Measurements from ENCODE around the gene TRIM33.

TRIM33 gene

DNA sequence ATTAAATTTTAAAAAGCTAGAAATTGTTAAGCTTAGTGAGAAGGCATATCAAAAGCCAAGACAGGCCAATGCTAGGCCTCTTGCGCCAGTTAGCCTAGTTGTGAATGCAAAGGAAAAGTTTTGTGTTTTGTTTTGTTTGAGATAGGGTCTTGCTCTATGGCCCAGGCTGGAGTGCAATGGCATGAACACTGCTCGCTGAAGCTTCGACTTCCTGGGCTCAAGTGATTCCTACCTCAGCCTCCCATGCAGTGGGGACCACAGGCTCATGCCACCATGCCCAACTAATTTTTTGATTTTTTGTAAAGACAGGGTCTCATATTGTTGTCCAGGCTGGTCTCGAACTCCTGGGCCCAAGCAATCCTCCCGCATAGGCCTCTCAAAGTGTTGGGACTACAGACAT is 40.3 kb downstream of the TRIM33 start:
- H3K27ac ChIP-seq (ENCODE audit: low read depth in 2 of 2, low read length in 2 of 2) = no peak overlapping the region
- no peaks in the 10 kb centered on the region for H3K36me3 ChIP-seq (ENCODE audit: control insufficient read depth in 2 of 2, insufficient read depth in 2 of 2, low read length in 2 of 2)
- H3K9me3 ChIP-seq (ENCODE audit: control insufficient read depth in 2 of 2, low read length in 2 of 2) = no peaks in the 10 kb centered on the region
- H3K4me3 ChIP-seq (ENCODE audit: low read length in 2 of 2) = no peak overlapping the region
- H3K9ac ChIP-seq (ENCODE audit: low read depth in 1 of 2, low read length in 2 of 2) = no peak overlapping the region
- H3K27me3 ChIP-seq (ENCODE audit: control insufficient read depth in 2 of 2, insufficient read depth in 2 of 2, low read length in 2 of 2) = no peaks in the 10 kb centered on the region
- H3K4me1 ChIP-seq (ENCODE audit: control insufficient read depth in 2 of 2, insufficient read depth in 2 of 2, low read length in 2 of 2) = peaks cover 0 to 3% of the 10 kb centered on the region in 2 donors

DNA sequence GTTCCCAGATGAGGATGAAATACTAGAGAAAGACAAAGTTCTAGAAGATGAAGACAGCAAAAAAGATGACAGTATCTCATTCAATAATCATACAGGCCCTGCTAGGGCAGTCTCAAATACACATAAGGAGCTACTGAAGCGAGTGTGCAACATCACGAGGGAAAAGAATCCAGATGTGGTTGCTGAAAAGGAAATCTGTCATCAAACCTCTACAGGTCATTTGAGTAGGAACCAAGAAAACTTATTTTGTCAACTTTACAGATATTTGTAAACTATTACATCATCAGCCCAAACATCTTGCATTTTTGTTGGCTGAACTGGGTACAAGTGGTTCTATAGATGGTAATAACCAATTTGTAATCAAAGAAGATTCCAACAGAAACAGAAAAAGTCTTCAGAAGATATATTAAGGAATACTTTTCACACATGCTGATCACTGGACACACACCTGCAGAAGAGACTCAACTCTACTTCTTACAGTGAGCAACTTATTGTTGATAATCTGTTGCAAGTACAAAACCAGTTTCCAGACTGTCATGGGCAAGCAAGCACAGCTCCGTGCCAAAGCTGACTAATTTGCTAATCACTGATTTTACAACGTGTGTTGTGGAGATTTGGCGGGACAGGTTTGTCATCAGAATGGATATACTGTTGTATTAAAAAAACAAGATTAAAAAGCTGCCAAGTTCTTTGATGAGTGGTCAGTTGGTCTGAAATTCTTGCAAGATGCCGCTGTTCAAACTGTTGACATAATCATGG is 42.1 kb downstream of the TRIM33 start:
- Histone ChIP-seq H3K4me3 (ENCODE audit: low read length in 2 of 2) (no peak overlapping the region), H3K4me1 (ENCODE audit: control insufficient read depth in 2 of 2, insufficient read depth in 2 of 2, low read length in 2 of 2) (peaks cover 0 to 3% of the 10 kb centered on the region in 2 donors), H3K36me3 (ENCODE audit: control insufficient read depth in 2 of 2, insufficient read depth in 2 of 2, low read length in 2 of 2) (no peaks in the 10 kb centered on the region), H3K27ac (ENCODE audit: low read depth in 2 of 2, low read length in 2 of 2) (no peak overlapping the region), H3K27me3 (ENCODE audit: control insufficient read depth in 2 of 2, insufficient read depth in 2 of 2, low read length in 2 of 2) (no peaks in the 10 kb centered on the region), H3K9me3 (ENCODE audit: control insufficient read depth in 2 of 2, low read length in 2 of 2) (no peaks in the 10 kb centered on the region), H3K9ac (ENCODE audit: low read depth in 1 of 2, low read length in 2 of 2) (no peak overlapping the region)

DNA sequence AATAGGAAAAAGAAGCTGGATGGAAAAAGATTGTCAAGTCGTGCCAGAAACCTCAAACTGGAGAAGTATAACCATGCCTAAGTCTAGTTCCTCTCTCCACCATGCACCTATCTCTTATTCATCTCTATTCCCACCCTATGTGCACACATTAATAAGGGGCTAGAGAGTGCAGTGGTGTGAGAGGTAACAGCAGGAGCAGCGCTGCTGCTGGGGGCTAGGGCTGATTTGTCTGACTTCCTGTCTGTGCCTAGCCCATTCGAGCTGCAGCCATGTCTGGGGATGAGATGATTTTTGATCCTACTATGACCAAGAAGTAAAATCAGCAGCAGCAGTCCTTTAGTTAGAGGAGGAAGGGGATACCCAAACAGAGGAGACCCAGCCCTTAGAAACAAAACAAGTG is 43.0 kb downstream of the TRIM33 start:
- H3K4me3 ChIP-seq (ENCODE audit: low read length in 2 of 2) = no peak overlapping the region
- no peak overlapping the region for H3K9ac ChIP-seq (ENCODE audit: low read depth in 1 of 2, low read length in 2 of 2)
- peaks cover 0 to 3% of the 10 kb centered on the region in 2 donors for H3K4me1 ChIP-seq (ENCODE audit: control insufficient read depth in 2 of 2, insufficient read depth in 2 of 2, low read length in 2 of 2)
- no peaks in the 10 kb centered on the region for H3K36me3 ChIP-seq (ENCODE audit: control insufficient read depth in 2 of 2, insufficient read depth in 2 of 2, low read length in 2 of 2)
- no peaks in the 10 kb centered on the region for H3K9me3 ChIP-seq (ENCODE audit: control insufficient read depth in 2 of 2, low read length in 2 of 2)
- H3K27me3 ChIP-seq (ENCODE audit: control insufficient read depth in 2 of 2, insufficient read depth in 2 of 2, low read length in 2 of 2) = no peaks in the 10 kb centered on the region
- no peak overlapping the region for H3K27ac ChIP-seq (ENCODE audit: low read depth in 2 of 2, low read length in 2 of 2)

DNA sequence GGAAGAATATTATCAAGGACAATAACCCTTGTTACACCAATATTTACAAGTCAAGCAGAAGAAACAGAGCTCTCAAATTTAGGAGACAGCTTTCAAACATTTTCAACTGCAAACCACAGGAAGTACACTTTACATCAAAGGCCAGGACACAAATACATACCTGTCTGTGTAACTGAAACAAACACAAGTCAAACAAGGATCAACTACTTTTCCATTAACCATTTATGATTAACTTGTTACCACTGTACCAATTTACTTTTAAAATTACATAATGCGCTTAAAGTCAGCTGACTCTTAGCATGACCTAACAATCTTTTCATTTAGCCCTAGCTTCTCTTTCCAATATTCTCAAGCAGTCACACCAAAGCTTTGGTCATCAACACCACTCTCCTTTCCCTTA is 43.5 kb downstream of the TRIM33 start:
- Histone ChIP-seq H3K36me3 (ENCODE audit: control insufficient read depth in 2 of 2, insufficient read depth in 2 of 2, low read length in 2 of 2) (no peaks in the 10 kb centered on the region), H3K4me1 (ENCODE audit: control insufficient read depth in 2 of 2, insufficient read depth in 2 of 2, low read length in 2 of 2) (peaks cover 0 to 3% of the 10 kb centered on the region in 2 donors), H3K9ac (ENCODE audit: low read depth in 1 of 2, low read length in 2 of 2) (no peak overlapping the region), H3K27ac (ENCODE audit: low read depth in 2 of 2, low read length in 2 of 2) (no peak overlapping the region), H3K9me3 (ENCODE audit: control insufficient read depth in 2 of 2, low read length in 2 of 2) (no peaks in the 10 kb centered on the region), H3K4me3 (ENCODE audit: low read length in 2 of 2) (no peak overlapping the region), H3K27me3 (ENCODE audit: control insufficient read depth in 2 of 2, insufficient read depth in 2 of 2, low read length in 2 of 2) (no peaks in the 10 kb centered on the region)

DNA sequence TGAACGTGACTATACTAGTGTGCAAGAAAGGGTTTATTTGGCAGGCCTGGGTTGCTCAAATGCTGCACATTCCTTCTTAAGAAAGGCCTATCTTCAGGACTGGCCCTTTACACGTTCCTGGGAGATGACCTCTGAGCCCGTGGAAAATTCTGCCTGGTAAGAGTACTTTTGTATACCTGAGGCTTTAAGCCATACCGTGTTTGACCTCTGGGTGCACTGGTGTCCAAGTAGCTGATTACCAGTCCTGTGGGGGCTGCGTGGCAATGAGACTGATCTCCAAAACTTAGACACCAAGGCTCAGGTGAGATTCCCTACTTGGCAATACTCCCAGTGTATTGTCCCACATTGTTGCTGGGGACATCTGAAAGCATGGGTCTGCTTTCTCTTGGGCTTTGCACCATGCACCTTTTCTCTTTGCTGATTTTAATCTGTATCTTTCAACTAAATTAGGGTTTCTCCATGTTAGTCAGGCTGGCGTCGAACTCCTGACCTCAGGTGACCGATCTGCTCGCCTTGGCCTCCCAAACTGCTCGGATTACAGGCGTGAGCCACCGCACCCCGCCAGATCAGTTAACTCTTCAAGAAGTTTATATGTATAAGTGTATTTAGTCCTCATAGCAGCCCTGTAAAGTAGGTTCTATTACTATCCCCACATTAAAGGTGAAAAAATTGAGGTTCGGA is 44.5 kb downstream of the TRIM33 start:
- Histone ChIP-seq H3K9me3 (ENCODE audit: control insufficient read depth in 2 of 2, low read length in 2 of 2) (no peaks in the 10 kb centered on the region), H3K9ac (ENCODE audit: low read depth in 1 of 2, low read length in 2 of 2) (no peak overlapping the region), H3K27ac (ENCODE audit: low read depth in 2 of 2, low read length in 2 of 2) (no peak overlapping the region), H3K36me3 (ENCODE audit: control insufficient read depth in 2 of 2, insufficient read depth in 2 of 2, low read length in 2 of 2) (no peaks in the 10 kb centered on the region), H3K4me1 (ENCODE audit: control insufficient read depth in 2 of 2, insufficient read depth in 2 of 2, low read length in 2 of 2) (peaks cover 0 to 3% of the 10 kb centered on the region in 2 donors), H3K27me3 (ENCODE audit: control insufficient read depth in 2 of 2, insufficient read depth in 2 of 2, low read length in 2 of 2) (no peaks in the 10 kb centered on the region), H3K4me3 (ENCODE audit: low read length in 2 of 2) (no peak overlapping the region)

DNA sequence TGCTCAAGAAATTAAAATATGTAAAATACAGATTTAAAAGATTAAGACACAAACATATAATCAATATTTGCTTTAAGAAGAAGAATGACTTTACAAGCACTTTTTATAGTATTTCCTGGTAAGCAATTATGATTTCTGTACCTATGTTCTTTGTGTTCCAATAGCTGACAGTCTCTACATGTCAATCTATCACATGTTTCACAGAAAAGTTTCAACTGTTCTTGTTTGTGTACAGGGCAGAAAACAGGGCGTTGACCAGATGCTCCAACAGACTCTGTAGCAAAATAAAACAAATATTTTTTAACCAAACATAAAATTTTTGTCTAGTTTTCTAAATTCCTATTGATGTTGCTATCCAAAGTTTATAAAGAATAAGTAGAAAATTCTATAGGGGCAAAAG is 48.0 kb downstream of the TRIM33 start:
- H3K4me3 ChIP-seq (ENCODE audit: low read length in 2 of 2) = no peak overlapping the region
- peaks cover 0 to 1% of the 10 kb centered on the region in 2 donors for H3K4me1 ChIP-seq (ENCODE audit: control insufficient read depth in 2 of 2, insufficient read depth in 2 of 2, low read length in 2 of 2)
- H3K9me3 ChIP-seq (ENCODE audit: control insufficient read depth in 2 of 2, low read length in 2 of 2) = no peaks in the 10 kb centered on the region
- H3K27ac ChIP-seq (ENCODE audit: low read depth in 2 of 2, low read length in 2 of 2) = no peak overlapping the region
- no peak overlapping the region for H3K9ac ChIP-seq (ENCODE audit: low read depth in 1 of 2, low read length in 2 of 2)
- peaks cover 0 to 3% of the 10 kb centered on the region in 2 donors for H3K36me3 ChIP-seq (ENCODE audit: control insufficient read depth in 2 of 2, insufficient read depth in 2 of 2, low read length in 2 of 2)
- H3K27me3 ChIP-seq (ENCODE audit: control insufficient read depth in 2 of 2, insufficient read depth in 2 of 2, low read length in 2 of 2) = no peaks in the 10 kb centered on the region

DNA sequence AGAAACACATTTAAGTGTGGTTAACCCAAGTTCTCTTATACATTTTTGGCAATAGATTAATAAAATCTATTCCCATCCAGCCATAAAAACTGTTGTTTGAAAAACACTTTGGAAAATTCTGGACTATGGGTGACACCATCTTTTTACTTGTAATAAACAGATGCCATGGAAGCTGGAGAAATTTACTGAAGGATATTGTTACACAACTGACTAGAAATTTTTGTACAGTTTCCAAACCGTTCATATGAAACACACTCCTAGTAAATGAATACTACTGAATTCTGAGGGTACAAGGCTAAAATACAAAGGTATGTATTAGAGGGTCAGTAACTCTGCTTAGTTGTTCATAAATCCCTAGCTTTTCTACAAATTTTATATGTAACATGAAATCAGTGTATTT is 48.7 kb downstream of the TRIM33 start:
- Histone ChIP-seq H3K4me1 (ENCODE audit: control insufficient read depth in 2 of 2, insufficient read depth in 2 of 2, low read length in 2 of 2) (no peaks in the 10 kb centered on the region), H3K9ac (ENCODE audit: low read depth in 1 of 2, low read length in 2 of 2) (no peak overlapping the region), H3K27ac (ENCODE audit: low read depth in 2 of 2, low read length in 2 of 2) (no peak overlapping the region), H3K36me3 (ENCODE audit: control insufficient read depth in 2 of 2, insufficient read depth in 2 of 2, low read length in 2 of 2) (peaks cover 0 to 3% of the 10 kb centered on the region in 2 donors), H3K9me3 (ENCODE audit: control insufficient read depth in 2 of 2, low read length in 2 of 2) (no peaks in the 10 kb centered on the region), H3K27me3 (ENCODE audit: control insufficient read depth in 2 of 2, insufficient read depth in 2 of 2, low read length in 2 of 2) (no peaks in the 10 kb centered on the region), H3K4me3 (ENCODE audit: low read length in 2 of 2) (no peak overlapping the region)

DNA sequence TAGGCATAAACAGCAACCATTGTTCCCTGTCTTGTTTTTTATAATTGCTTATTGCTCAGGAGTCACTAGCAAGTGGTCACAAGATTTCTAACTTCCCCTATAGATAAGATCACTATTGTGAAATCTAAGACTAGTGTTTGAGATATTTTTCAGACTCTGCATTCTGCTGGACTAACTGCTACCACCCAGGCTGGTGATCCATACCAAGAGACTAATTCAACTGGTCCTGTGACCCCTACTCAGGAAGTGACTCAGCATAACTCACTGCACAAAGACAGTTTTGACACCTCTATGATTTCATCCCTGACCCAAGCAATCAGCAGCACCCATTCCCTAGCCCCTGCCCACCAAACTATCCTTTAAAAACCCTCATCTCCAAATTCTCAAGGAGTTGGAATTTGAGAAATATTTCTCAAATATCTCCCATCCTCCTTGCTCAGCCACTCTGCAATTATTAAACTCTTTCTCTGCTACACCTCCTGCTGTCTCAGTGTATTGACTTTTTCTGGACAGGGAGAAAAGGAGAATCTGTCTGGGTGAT is 52.7 kb downstream of the TRIM33 start:
- Histone ChIP-seq H3K27ac (ENCODE audit: low read depth in 2 of 2, low read length in 2 of 2) (no peak overlapping the region), H3K36me3 (ENCODE audit: control insufficient read depth in 2 of 2, insufficient read depth in 2 of 2, low read length in 2 of 2) (peaks cover 16 to 17% of the 10 kb centered on the region in 2 donors), H3K9me3 (ENCODE audit: control insufficient read depth in 2 of 2, low read length in 2 of 2) (no peaks in the 10 kb centered on the region), H3K4me3 (ENCODE audit: low read length in 2 of 2) (no peak overlapping the region), H3K27me3 (ENCODE audit: control insufficient read depth in 2 of 2, insufficient read depth in 2 of 2, low read length in 2 of 2) (no peaks in the 10 kb centered on the region), H3K4me1 (ENCODE audit: control insufficient read depth in 2 of 2, insufficient read depth in 2 of 2, low read length in 2 of 2) (no peaks in the 10 kb centered on the region), H3K9ac (ENCODE audit: low read depth in 1 of 2, low read length in 2 of 2) (no peak overlapping the region)

DNA sequence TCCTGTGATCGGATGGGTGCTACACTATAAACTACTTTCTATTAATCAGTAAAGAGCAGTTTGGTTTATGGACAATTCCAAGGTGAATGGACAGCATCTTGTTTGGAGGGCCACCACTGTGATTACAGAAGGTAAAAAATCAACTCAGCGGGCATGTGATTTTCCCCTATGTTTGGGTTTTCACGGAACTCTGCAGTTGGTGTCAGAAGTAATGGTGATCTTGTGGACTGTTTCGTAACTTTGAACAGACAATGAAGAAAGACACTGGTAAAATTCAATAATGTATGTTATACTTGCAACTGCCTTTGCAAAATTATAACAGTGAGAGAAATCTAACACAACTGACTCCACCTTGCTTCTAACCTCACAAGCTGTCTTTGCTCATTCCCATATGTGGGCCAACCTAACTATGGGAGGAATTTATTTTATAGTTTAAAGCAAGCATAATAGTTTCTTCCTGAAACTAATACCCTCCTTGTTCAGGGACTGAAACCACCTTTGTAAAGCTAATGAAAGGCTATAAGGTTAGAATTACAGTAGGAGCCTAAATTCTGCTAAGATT is 53.2 kb downstream of the TRIM33 start:
- Histone ChIP-seq H3K27ac (ENCODE audit: low read depth in 2 of 2, low read length in 2 of 2) (no peak overlapping the region), H3K4me3 (ENCODE audit: low read length in 2 of 2) (no peak overlapping the region), H3K36me3 (ENCODE audit: control insufficient read depth in 2 of 2, insufficient read depth in 2 of 2, low read length in 2 of 2) (peaks cover 16 to 17% of the 10 kb centered on the region in 2 donors)

DNA sequence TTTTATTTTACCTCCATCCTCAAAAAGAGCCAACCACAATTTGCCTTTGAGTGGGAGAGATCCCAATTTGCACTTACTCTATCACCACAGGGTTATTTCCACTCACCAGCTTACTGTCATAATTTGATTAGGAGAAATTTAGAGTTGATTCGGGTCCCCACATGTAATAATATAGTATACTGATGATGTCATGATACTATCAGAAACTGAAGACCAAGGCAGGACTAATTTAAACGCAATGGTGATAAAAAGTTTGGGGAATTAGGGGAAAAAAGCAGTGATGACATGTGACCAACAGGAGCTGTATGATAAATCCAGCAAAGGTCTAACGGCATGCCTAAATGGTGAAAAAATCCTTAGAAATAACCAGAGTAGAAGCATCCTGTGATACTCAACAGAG is 54.4 kb downstream of the TRIM33 start:
- Histone ChIP-seq H3K36me3 (ENCODE audit: control insufficient read depth in 2 of 2, insufficient read depth in 2 of 2, low read length in 2 of 2) (peaks cover 16 to 17% of the 10 kb centered on the region in 2 donors), H3K27me3 (ENCODE audit: control insufficient read depth in 2 of 2, insufficient read depth in 2 of 2, low read length in 2 of 2) (no peaks in the 10 kb centered on the region), H3K4me3 (ENCODE audit: low read length in 2 of 2) (no peak overlapping the region), H3K4me1 (ENCODE audit: control insufficient read depth in 2 of 2, insufficient read depth in 2 of 2, low read length in 2 of 2) (no peaks in the 10 kb centered on the region), H3K27ac (ENCODE audit: low read depth in 2 of 2, low read length in 2 of 2) (no peak overlapping the region), H3K9me3 (ENCODE audit: control insufficient read depth in 2 of 2, low read length in 2 of 2) (no peaks in the 10 kb centered on the region), H3K9ac (ENCODE audit: low read depth in 1 of 2, low read length in 2 of 2) (no peak overlapping the region)

More for the DNA sequence above, 53.2 kb downstream of the TRIM33 start:
- Histone ChIP-seq H3K9ac (ENCODE audit: low read depth in 1 of 2, low read length in 2 of 2) (no peak overlapping the region), H3K4me1 (ENCODE audit: control insufficient read depth in 2 of 2, insufficient read depth in 2 of 2, low read length in 2 of 2) (no peaks in the 10 kb centered on the region), H3K9me3 (ENCODE audit: control insufficient read depth in 2 of 2, low read length in 2 of 2) (no peaks in the 10 kb centered on the region), H3K27me3 (ENCODE audit: control insufficient read depth in 2 of 2, insufficient read depth in 2 of 2, low read length in 2 of 2) (no peaks in the 10 kb centered on the region)

Data from mucosa of rectum (tissue), 2 donors.